ENCODE data around the gene CCSER1.

The CCSER1 gene

DNA sequence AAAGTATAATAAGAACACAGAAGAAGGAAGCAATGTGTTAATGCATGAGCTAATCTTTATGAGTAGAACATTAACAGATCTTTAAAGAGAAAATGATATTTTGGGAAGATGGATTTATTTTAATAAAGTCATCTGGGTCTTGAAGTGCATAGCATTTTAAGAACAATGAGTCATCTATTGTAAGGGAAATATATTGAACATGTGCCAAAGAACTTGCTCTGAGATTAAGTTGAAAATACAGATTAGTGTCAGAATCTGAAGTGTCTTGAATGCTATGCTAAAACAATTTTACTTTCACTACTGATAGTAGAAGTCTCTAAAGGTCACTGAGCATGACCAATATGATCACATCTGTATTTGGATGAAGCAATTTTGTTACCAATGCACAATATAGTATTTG lies 1399.9 kb downstream of the CCSER1 start:
- TF ChIP-seq, protein P1, sequence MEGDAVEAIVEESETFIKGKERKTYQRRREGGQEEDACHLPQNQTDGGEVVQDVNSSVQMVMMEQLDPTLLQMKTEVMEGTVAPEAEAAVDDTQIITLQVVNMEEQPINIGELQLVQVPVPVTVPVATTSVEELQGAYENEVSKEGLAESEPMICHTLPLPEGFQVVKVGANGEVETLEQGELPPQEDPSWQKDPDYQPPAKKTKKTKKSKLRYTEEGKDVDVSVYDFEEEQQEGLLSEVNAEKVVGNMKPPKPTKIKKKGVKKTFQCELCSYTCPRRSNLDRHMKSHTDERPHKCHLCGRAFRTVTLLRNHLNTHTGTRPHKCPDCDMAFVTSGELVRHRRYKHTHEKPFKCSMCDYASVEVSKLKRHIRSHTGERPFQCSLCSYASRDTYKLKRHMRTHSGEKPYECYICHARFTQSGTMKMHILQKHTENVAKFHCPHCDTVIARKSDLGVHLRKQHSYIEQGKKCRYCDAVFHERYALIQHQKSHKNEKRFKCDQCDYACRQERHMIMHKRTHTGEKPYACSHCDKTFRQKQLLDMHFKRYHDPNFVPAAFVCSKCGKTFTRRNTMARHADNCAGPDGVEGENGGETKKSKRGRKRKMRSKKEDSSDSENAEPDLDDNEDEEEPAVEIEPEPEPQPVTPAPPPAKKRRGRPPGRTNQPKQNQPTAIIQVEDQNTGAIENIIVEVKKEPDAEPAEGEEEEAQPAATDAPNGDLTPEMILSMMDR (IDR thresholded peaks at IDR 0.05; ENCODE audit: control insufficient read depth, insufficient read depth, low read depth, low read length, missing control alignments): no peak
- no peak for DNase-seq (ENCODE audit: low read depth)
- H3K4me3 ChIP-seq (ENCODE audit: control insufficient read depth, low read depth, low read length): no peak overlapping the region

GRCh38 chr4:91567594-91567993 lies 1440.4 kb downstream of the CCSER1 start:
- no peak overlapping the region for H3K4me3 ChIP-seq (ENCODE audit: control insufficient read depth, low read depth, low read length)
- TF ChIP-seq, protein P1 (IDR thresholded peaks at IDR 0.05; ENCODE audit: control insufficient read depth, insufficient read depth, low read depth, low read length, missing control alignments): no peak
- DNase-seq (ENCODE audit: low read depth): no peak

- H3K4me3 ChIP-seq (ENCODE audit: control insufficient read depth, low read depth, low read length): no peak overlapping the region
- TF ChIP-seq, protein P1 (IDR thresholded peaks at IDR 0.05; ENCODE audit: control insufficient read depth, insufficient read depth, low read depth, low read length, missing control alignments): no peak
- DNase-seq (ENCODE audit: low read depth): no peak
Observed at GRCh38 chr4:91577864-91578263, 1450.7 kb downstream of the CCSER1 start.

- no peak for DNase-seq (ENCODE audit: low read depth)
- TF ChIP-seq, protein P1 (IDR thresholded peaks at IDR 0.05; ENCODE audit: control insufficient read depth, insufficient read depth, low read depth, low read length, missing control alignments): no peak
- H3K4me3 ChIP-seq (ENCODE audit: control insufficient read depth, low read depth, low read length): no peak overlapping the region
Observed at GRCh38 chr4:91590260-91590659, 1463.1 kb downstream of the CCSER1 start.

DNA sequence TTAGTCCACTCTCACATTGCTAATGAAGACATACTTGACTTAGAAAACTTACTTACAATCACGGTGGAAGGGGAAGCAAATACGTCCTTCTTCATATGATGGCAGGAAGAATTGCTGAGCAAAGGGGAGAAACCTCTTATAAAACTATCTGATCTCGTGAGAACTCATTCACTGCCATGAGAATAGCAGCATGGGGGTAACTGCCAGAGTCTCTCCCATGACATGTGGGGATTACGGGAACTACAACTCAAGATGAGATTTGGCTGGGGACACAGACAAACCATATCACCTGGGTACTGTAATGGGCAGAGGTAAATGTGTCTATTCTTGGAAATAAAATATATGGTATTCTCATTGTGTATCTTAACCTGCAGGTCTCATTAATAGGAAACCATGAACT lies 1464.9 kb downstream of the CCSER1 start:
- TF ChIP-seq, protein P1 (IDR thresholded peaks at IDR 0.05; ENCODE audit: control insufficient read depth, insufficient read depth, low read depth, low read length, missing control alignments): no peak
- DNase-seq (ENCODE audit: low read depth): no peak
- H3K4me3 ChIP-seq (ENCODE audit: control insufficient read depth, low read depth, low read length): no peak overlapping the region

DNA sequence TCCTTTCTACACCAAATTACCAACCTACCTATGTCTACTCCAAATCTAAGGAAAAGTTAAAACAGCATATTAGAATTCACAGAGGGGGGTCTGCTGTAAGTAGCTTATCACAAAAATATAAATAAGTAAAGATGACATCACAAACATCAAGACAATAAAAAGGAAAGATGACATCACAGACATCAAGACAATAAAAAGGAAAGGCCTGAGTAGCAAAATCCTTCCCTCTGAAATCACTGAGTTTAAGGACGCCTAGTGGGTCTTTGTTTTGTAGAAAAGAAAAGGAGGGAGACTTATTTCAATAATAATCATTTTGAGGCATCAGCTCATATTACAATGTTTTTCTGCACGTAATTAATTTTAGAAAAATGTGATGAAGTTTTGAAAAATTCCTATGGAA lies 1469.5 kb downstream of the CCSER1 start:
- no peak overlapping the region for H3K4me3 ChIP-seq (ENCODE audit: control insufficient read depth, low read depth, low read length)
- TF ChIP-seq, protein P1 (IDR thresholded peaks at IDR 0.05; ENCODE audit: control insufficient read depth, insufficient read depth, low read depth, low read length, missing control alignments): no peak
- no peak for DNase-seq (ENCODE audit: low read depth)

GRCh38 chr4:91598696-91599095 lies 1471.5 kb downstream of the CCSER1 start:
- TF ChIP-seq, protein P1 (IDR thresholded peaks at IDR 0.05; ENCODE audit: control insufficient read depth, insufficient read depth, low read depth, low read length, missing control alignments): no peak
- no peak for DNase-seq (ENCODE audit: low read depth)
- H3K4me3 ChIP-seq (ENCODE audit: control insufficient read depth, low read depth, low read length): no peak overlapping the region
